Neuronal stem cell (in vitro differentiated cells): Measurements from ENCODE around the gene HEATR9.
A peak's percentile ranks its signal among the peaks of the same experiment; 100 is the strongest.
"Not testable (repeated sequence)": the region's sequence is repeated elsewhere in the genome, so short reads cannot be mapped to it uniquely, and the experiment has no call there.

ENCODE experiments used
- DNase-seq: peaks from one replicate; pipeline ENCODE4 v3.0.0-alpha.2; 2013; ENCODE audit warnings: low spot score
- H2AFZ ChIP-seq: one replicate; pipeline ENCODE4 v1.6.1; 2013; ENCODE audit warnings: mild to moderate bottlenecking, low read length, inconsistent platforms
- H2AK5ac ChIP-seq: 2 replicates; pipeline ENCODE4 v1.6.1; 2013; ENCODE audit warnings: low read depth, mild to moderate bottlenecking, inconsistent platforms, low read length, moderate library complexity, mixed read lengths
- H2BK120ac ChIP-seq: 2 replicates; pipeline ENCODE4 v1.6.1; 2013; ENCODE audit warnings: low read depth, mild to moderate bottlenecking, inconsistent platforms, low read length, moderate library complexity, mixed read lengths
- H2BK12ac ChIP-seq: one replicate; pipeline ENCODE4 v1.6.1; 2013; ENCODE audit warnings: low read length, inconsistent platforms
- H2BK15ac ChIP-seq: 2 replicates; pipeline ENCODE4 v1.6.1; 2013; ENCODE audit warnings: mild to moderate bottlenecking, low read length, inconsistent platforms, mixed read lengths
- H2BK5ac ChIP-seq: one replicate; pipeline ENCODE4 v1.6.1; 2013; ENCODE audit warnings: inconsistent platforms, mild to moderate bottlenecking, low read length, moderate library complexity
- H3K14ac ChIP-seq: one replicate; pipeline ENCODE4 v1.6.1; 2013; ENCODE audit warnings: low read length, inconsistent platforms
- H3K18ac ChIP-seq: 2 replicates; pipeline ENCODE4 v1.6.1; 2013; ENCODE audit warnings: low read length, inconsistent platforms
- H3K23ac ChIP-seq: 2 replicates; pipeline ENCODE4 v1.6.1; 2013; ENCODE audit warnings: low read depth, mild to moderate bottlenecking, mixed read lengths, low read length, inconsistent platforms; ENCODE audit not compliant: poor library complexity
- H3K27ac ChIP-seq: replicated peaks from 3 replicates; pipeline ENCODE4 v1.5.1; 2013; ENCODE audit warnings: low read length, inconsistent platforms
- H3K27me3 ChIP-seq, 3 experiments: 2 replicates each; pipeline ENCODE4 v1.6.1; 2013; ENCODE audit warnings: low read length in 3 of 3, mild to moderate bottlenecking in 2 of 3, inconsistent platforms in 1 of 3, low read depth in 1 of 3, mixed read lengths in 1 of 3, moderate library complexity in 1 of 3; ENCODE audit not compliant: control insufficient read depth in 3 of 3, insufficient read depth in 3 of 3
- H3K36me3 ChIP-seq, 2 donors: replicated peaks in 1 of 2; 2 replicates each; pipeline ENCODE4 v1.6.1; 2013; ENCODE audit warnings: low read length in 2 of 2; ENCODE audit not compliant: control insufficient read depth in 2 of 2, insufficient read depth in 2 of 2
- H3K4ac ChIP-seq: 2 replicates; pipeline ENCODE4 v1.6.1; 2013; ENCODE audit warnings: inconsistent platforms, mild to moderate bottlenecking, low read length, moderate library complexity
- H3K4me1 ChIP-seq, 2 donors: 1 replicate in 1 of 2; 2 replicates in 1 of 2; pipeline ENCODE4 v1.6.1; 2013; ENCODE audit warnings: low read length in 2 of 2, low read depth in 1 of 2; ENCODE audit not compliant: control insufficient read depth in 2 of 2, insufficient read depth in 1 of 2
- H3K4me2 ChIP-seq: one replicate; pipeline ENCODE4 v1.6.1; 2013; ENCODE audit warnings: mild to moderate bottlenecking, low read length, inconsistent platforms; ENCODE audit not compliant: insufficient read depth, poor library complexity, severe bottlenecking
- H3K4me3 ChIP-seq, 2 donors: 2 replicates each; pipeline ENCODE4 v1.5.1; 2013; ENCODE audit warnings: low read length in 2 of 2, mild to moderate bottlenecking in 2 of 2, inconsistent platforms in 1 of 2, moderate library complexity in 1 of 2
- H3K79me1 ChIP-seq: one replicate; pipeline ENCODE4 v1.6.1; 2013; ENCODE audit warnings: low read depth, mild to moderate bottlenecking, inconsistent platforms, low read length, moderate library complexity
- H3K9ac ChIP-seq: one replicate; pipeline ENCODE4 v1.6.1; 2013; ENCODE audit warnings: mild to moderate bottlenecking, low read depth, low read length, inconsistent platforms; ENCODE audit not compliant: poor library complexity
- H3K9me3 ChIP-seq, 2 donors: replicated peaks in 1 of 2; 2 replicates each; pipeline versions ENCODE3 to v1.6.1; 2013; ENCODE audit warnings: low read length in 2 of 2, mild to moderate bottlenecking in 2 of 2, inconsistent platforms in 1 of 2, low read depth in 1 of 2, mixed read lengths in 1 of 2, moderate library complexity in 1 of 2; ENCODE audit not compliant: control insufficient read depth in 2 of 2, insufficient read depth in 1 of 2
- H4K8ac ChIP-seq: one replicate; pipeline ENCODE4 v1.6.1; 2013; ENCODE audit warnings: low read depth, mild to moderate bottlenecking, inconsistent platforms, low read length, moderate library complexity
- H4K91ac ChIP-seq: one replicate; pipeline ENCODE4 v1.6.1; 2013; ENCODE audit warnings: low read length, low read depth, mild to moderate bottlenecking, inconsistent platforms; ENCODE audit not compliant: poor library complexity
- WGBS, 2 donors: extraction: QIAGEN DNeasy Blood & Tissue Kit; methylation state at CpG; one replicate each; pipeline ENCODE4 v1.1.7; 2013; ENCODE audit warnings: missing lambda C conversion rate in 2 of 2, mixed read lengths in 1 of 2; ENCODE audit not compliant: insufficient read length in 2 of 2, insufficient replicate concordance in 1 of 2; ENCODE audit errors: extremely low coverage in 2 of 2; 5-methylcytosine and 5-hydroxymethylcytosine counted together

The HEATR9 gene

GRCh38 chr17:35897772-35898171 is 29.1 kb upstream of the HEATR9 start:
- WGBS, 2 donors, result no CpG with 5 or more reads among the region's 7 CpGs
- H4K8ac ChIP-seq, H3K23ac ChIP-seq, H3K14ac ChIP-seq, H3K27ac ChIP-seq, H3K4me3 ChIP-seq, H2AFZ ChIP-seq, H3K27me3 ChIP-seq, H3K4ac ChIP-seq, H3K4me2 ChIP-seq, H2BK120ac ChIP-seq, H2BK12ac ChIP-seq, H2BK15ac ChIP-seq, DNase-seq, H3K36me3 ChIP-seq, H2AK5ac ChIP-seq, H3K18ac ChIP-seq, H2BK5ac ChIP-seq, H3K79me1 ChIP-seq, H3K4me1 ChIP-seq, H4K91ac ChIP-seq, H3K9ac ChIP-seq, H3K9me3 ChIP-seq: not testable (repeated sequence)

- no peak overlapping the region for H4K91ac ChIP-seq
- H4K8ac ChIP-seq, result no peak overlapping the region
- H2BK12ac ChIP-seq, result no peak overlapping the region
- no peaks in the 10 kb centered on the region for H3K9me3 ChIP-seq
- H3K79me1 ChIP-seq, result no peaks in the 10 kb centered on the region
- DNase-seq, result no peak
- no peak overlapping the region for H2BK15ac ChIP-seq
- no peak overlapping the region for H3K4me3 ChIP-seq
- H3K14ac ChIP-seq, result no peak overlapping the region
- H3K9ac ChIP-seq, result no peak overlapping the region
- H3K36me3 ChIP-seq, result no peaks in the 10 kb centered on the region
- H3K4me2 ChIP-seq, result no peak overlapping the region
- H3K27me3 ChIP-seq, result peaks cover 0 to 4% (median 0%) of the 10 kb centered on the region in 3 experiments
- H3K4ac ChIP-seq, result no peak overlapping the region
- H2AFZ ChIP-seq, result no peak overlapping the region
- no peak overlapping the region for H3K27ac ChIP-seq
- no peaks in the 10 kb centered on the region for H3K4me1 ChIP-seq
- H3K23ac ChIP-seq, result no peak overlapping the region
- H2AK5ac ChIP-seq, result no peak overlapping the region
- peak overlapping the region; percentile 27 for H3K18ac ChIP-seq
- H2BK120ac ChIP-seq, result no peak overlapping the region
- WGBS, 2 donors, result no CpG with 5 or more reads among the region's 14 CpGs
- no peak overlapping the region for H2BK5ac ChIP-seq
These were observed 27.2 kb upstream of the HEATR9 start for GRCh38 chr17:35895636-35896587.

- no peak for DNase-seq
- Histone ChIP-seq H3K9ac (no peak overlapping the region), H4K91ac (no peak overlapping the region), H3K4ac (no peak overlapping the region), H3K27ac (no peak overlapping the region), H3K36me3 (no peaks in the 10 kb centered on the region), H4K8ac (no peak overlapping the region), H3K23ac (no peak overlapping the region), H3K4me2 (no peak overlapping the region), H2AFZ (no peak overlapping the region), H3K79me1 (no peaks in the 10 kb centered on the region), H2AK5ac (no peak overlapping the region), H3K4me1 (peaks cover 0 to 7% of the 10 kb centered on the region in 2 donors), H2BK12ac (no peak overlapping the region), H2BK15ac (no peak overlapping the region), H3K18ac (no peak overlapping the region), H3K4me3 (no peak overlapping the region), H2BK120ac (no peak overlapping the region), H3K14ac (no peak overlapping the region), H3K9me3 (peaks cover 0 to 2% of the 10 kb centered on the region in 2 donors), H2BK5ac (no peak overlapping the region), H3K27me3 (no peaks in the 10 kb centered on the region)
- WGBS, 2 donors, result no CpG with 5 or more reads among the region's 7 CpGs
These were observed 25.5 kb upstream of the HEATR9 start for GRCh38 chr17:35894206-35894605.

GRCh38 chr17:35893751-35894150 is 25.1 kb upstream of the HEATR9 start:
- peaks cover 0 to 7% of the 10 kb centered on the region in 2 donors for H3K4me1 ChIP-seq
- H3K4ac ChIP-seq, result no peak overlapping the region
- peaks cover 0 to 2% of the 10 kb centered on the region in 2 donors for H3K9me3 ChIP-seq
- H2BK15ac ChIP-seq, result no peak overlapping the region
- peaks cover 0 to under 1% (median 0%) of the 10 kb centered on the region in 3 experiments for H3K27me3 ChIP-seq
- no peak overlapping the region for H2AK5ac ChIP-seq
- H3K23ac ChIP-seq, result no peak overlapping the region
- H2BK12ac ChIP-seq, result no peak overlapping the region
- H4K91ac ChIP-seq, result no peak overlapping the region
- no peak overlapping the region for H3K4me2 ChIP-seq
- WGBS, 2 donors, result no CpG with 5 or more reads among the region's 4 CpGs
- H3K36me3 ChIP-seq, result no peaks in the 10 kb centered on the region
- H3K18ac ChIP-seq, result no peak overlapping the region
- no peak overlapping the region for H3K4me3 ChIP-seq
- no peak overlapping the region for H3K9ac ChIP-seq
- H3K14ac ChIP-seq, result no peak overlapping the region
- DNase-seq, result no peak
- H4K8ac ChIP-seq, result no peak overlapping the region
- H2BK5ac ChIP-seq, result no peak overlapping the region
- no peaks in the 10 kb centered on the region for H3K79me1 ChIP-seq
- H2AFZ ChIP-seq, result no peak overlapping the region
- no peak overlapping the region for H3K27ac ChIP-seq
- H2BK120ac ChIP-seq, result no peak overlapping the region
